NCI-H146 (cell line): ENCODE data around the gene CST4.
"Not testable (repeated sequence)": the region's sequence is repeated elsewhere in the genome, so short reads cannot be mapped to it uniquely, and the experiment has no call there.

Source experiments
- DNase-seq: peaks from one replicate; lab custom pipeline; 2025; lab: John Stamatoyannopoulos, UW

CST4 gene, protein sequence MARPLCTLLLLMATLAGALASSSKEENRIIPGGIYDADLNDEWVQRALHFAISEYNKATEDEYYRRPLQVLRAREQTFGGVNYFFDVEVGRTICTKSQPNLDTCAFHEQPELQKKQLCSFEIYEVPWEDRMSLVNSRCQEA

DNA sequence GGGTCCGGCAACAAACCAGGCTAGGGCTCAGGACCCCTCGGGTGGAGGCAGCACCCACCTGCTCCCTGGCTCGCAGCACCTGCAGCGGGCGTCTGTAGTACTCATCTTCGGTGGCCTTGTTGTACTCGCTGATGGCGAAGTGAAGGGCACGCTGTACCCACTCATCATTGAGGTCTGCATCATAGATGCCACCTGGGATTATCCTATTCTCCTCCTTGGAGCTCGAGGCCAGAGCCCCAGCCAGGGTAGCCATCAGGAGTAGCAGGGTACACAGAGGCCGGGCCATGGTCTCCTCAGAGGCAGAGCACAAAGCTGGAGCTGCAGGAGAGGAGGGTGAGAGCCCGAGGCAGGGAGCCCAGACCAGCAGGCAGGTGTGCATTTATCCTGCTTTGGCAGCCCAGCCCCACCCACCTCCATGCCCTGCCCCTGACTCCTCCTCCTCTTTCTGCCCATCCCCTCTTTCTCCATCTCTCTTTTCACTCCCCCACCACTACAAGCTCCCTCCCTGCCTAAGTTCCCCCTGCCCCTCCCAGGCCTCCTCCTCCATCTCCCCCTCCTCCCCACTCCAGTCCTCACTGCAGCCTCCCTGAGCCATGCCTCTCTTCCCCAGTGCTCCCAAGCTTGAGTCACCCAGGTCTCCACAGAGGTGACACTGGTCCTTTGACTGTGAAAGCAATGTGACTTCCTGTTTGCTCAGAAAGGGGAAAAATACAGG, at the start of gene CST4:
TSS of gene CST4 (minus strand) at position 355 of the 715 bp plus-strand sequence. CDS start at position 286, 69 bp downstream.
- DNase-seq, result peak; percentile 25

GRCh38 chr20:23735391-23735790, 46.6 kb upstream of the CST4 start:
- DNase-seq, result not testable (repeated sequence)

DNA sequence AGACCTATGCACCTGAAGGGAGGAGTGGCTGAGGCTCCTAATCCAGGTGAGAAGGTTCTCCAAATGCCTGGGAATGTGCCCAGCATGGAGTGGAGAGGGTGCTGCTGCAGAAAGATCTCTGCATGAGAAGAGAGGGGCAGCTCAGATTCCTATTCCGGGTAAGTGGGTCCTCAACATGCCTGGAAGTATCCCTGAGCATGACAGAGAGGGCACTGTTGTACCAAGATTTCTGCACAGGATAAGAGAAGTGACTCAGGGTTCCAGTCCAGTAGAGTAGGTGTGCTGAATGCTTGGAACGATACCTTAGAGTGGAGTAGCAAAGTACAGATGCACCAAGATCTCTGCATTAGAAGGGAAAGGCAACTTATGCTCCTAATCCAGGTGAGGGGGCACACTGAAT, 46.1 kb upstream of the CST4 start:
- not testable (repeated sequence) for DNase-seq

GRCh38 chr20:23734440-23734839, 45.6 kb upstream of the CST4 start:
- not testable (repeated sequence) for DNase-seq

GRCh38 chr20:23727016-23727415, 38.2 kb upstream of the CST4 start:
- no peak for DNase-seq

DNA sequence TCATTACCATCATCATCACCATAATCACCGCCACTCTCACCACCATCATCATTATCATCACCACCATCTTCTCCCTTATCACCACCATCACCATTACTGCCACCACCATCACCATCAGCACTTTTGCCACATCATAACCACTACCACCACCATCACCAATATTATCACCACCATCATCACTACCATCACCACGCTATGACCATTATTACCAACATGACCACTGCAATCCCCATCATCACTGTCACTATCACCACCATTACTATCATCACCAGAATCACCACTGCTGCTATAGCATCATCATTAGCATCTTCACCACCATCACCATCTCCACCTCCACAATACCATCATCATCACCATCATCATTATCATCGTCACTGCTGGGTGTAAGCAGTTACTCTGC, 36.3 kb upstream of the CST4 start:
- DNase-seq, result no peak

DNA sequence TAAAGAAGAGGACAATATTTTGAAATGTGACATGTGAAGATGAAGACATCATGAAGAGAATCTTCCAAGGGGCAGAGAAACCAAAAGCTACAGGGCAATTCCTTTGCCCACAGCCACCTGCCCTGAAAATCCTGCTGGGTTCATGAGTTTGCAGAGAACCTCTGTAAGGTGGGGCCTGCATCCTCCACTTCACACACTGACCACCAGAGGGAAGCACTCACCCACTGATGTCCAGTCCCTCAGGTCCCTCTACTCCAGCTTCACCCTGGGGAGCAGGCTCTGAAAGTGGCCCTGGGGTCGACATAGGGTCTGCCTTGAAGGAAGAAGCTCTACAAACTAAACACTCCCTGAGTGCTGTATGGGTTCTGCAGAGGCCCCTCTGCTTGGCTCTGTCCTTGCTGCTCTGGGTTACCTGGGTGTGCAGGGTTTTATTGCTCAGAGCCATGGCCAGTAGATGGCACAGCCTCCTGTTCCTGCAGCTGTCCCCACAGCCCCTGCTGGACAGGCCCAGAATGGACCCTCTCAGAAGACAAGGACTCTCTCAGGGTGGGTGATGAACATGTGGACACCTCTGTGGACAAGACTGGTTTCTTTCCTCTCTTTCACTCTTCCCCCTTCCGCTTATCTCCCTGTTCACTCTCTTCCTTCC, 34.9 kb upstream of the CST4 start:
- DNase-seq, result peak; percentile 12

DNA sequence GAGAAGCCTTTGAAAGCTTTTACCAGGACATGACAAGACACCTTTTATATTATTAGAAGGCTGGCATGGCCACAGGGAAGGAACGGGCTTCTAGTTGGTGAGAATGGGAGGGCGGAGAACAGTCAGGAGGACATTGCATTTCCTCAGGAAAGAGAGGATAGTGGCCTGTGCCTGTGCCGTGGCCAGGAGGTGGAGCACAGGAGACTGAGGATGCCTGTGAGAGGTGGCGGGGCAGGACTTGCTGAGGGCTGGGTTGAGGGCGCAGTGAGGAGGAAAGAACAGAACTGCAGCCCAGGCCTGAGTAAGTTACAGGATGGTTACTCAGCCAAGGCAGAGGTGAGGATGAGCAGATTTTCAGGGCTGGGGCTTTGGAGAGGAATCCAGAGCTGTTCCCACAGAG, 34.0 kb upstream of the CST4 start:
- DNase-seq, result not testable (repeated sequence)

DNA sequence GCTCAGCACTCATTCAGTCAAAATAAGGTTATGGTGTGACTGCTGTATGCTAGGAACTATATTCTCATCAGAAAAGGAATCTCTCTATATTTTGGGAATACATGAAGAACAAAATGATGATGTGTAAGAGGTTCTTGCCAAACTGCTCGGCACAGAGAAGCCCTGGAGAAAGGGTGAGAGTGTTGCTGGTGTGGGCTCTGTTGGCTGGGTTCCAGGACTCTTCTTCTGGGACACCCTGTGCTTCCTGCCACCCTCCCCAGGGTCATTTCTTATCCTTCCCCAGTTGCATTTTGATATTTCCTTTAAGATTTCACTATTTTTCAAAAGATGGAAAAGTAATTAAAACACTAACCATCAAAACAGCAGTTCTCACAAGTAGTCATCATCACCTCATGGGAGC, 33.1 kb upstream of the CST4 start:
- no peak for DNase-seq

GRCh38 chr20:23719351-23719750, 30.5 kb upstream of the CST4 start:
- not testable (repeated sequence) for DNase-seq

DNA sequence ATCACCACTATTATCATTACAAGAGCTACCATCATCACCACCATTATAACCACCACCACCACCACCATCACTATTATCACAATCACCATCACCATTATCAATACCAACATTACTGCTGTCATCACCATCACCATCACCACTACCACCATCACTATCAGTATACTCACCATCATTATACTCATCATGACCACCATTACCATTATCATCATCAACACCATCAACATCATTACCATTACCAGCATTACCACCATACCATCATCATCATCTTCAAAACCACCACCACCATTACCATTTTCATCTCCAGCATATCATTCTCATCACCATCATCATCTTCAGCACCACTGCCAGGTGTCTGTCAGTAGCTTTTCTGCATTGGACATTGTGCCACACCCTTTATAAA, 22.9 kb upstream of the CST4 start:
- not testable (repeated sequence) for DNase-seq

DNA sequence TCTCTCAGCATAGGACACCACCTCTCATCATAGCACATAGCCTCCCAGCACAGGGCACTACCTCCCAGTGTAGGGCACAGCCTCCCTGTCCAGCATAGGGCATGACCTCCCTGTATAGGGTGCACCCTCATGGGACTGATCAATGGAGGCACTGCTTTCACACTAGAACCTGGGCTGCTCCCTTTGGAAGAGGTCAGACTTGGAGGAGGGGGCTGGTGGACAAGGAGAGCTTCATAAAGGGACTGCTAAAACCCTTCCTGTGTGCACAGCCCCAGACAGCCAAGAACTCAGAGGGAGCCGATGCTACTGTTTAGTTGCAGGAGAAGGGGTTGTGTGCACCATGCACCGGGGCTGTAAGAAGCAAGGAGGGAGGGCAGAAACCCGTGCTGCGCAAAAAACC, 21.9 kb upstream of the CST4 start:
- no peak for DNase-seq

- no peak for DNase-seq
Observed at GRCh38 chr20:23705895-23706294, 17.1 kb upstream of the CST4 start.

DNA sequence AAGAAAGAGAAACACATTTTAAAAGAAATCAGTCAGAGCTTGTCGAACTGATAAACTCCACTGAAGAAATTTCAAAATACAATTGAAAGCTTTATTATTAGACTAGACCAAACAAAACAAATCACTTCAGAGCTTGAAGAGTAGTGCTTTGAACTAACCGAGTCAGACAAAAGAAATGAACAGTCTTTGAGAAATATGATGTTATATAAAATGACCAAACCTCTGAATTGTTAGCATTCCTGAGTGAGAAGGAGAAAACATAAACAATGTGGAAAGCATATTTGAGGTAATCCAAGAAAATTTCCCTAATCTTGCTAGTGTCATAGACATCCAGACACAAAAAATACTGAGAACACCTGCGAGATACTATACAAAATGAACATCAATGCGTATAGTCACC, 13.2 kb upstream of the CST4 start:
- no peak for DNase-seq

GRCh38 chr20:23700931-23701330, 12.1 kb upstream of the CST4 start:
- no peak for DNase-seq

- DNase-seq, result no peak
Observed at GRCh38 chr20:23697947-23698346, 9.1 kb upstream of the CST4 start.

DNA sequence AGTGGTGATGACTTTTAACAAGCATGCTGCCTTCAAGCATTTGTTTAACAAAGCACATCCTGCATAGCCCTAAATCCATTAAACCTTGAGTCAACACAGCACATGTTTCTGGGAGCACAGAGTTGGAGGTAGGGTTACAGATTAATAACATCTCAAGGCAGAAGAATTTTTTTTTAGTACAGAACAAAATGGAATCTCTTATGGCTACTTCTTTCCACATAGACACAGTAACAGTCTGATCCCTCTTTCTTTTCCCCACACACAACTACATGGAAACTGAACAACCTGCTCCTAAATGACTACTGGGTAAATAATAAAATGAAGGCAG, 6.2 kb upstream of the CST4 start:
- DNase-seq, result not testable (repeated sequence)

GRCh38 chr20:23694178-23695067, 5.6 kb upstream of the CST4 start:
- DNase-seq, result not testable (repeated sequence)

DNA sequence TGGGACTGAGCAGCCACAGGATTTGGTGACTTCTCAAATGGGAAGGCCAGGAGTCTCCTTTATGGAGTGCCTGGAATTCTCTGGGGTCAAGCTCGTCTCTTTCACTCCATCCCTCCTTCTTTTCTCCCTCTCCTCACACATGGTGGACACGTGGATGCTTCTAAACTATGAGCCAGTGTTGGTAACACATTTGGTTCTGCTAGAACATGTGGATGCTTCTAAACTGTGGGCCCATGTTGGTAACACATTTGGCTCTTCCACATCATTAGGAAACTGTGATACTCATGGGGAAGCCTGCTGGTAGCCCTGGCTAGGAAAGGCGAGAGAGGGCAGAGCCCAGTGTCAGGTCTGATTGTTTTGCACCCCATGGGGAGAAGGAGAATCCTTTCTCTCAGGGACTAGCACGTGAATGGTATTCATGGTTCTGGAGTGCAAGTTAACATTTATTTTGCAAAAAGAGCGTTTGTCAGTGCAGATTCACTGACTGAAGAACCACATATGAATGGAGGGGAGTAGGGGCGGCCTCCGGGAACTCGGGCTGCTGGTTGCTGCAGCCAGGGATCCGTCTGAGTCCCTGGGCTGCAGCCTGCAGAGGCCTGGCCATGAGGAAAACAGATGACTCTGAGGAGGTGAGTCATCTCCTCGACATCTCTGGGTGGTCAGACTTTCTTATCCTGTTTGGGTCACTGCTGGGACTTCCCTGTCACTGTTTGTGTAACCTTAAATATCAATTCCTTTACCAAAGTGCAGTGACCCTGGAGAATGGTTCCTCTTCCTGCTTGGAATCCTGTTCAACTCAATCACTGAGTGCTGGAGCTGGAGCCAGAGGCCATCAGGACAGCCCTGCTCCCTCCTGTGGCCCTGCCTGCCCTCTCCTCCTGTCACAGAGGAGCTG, 4.1 kb upstream of the CST4 start:
- DNase-seq, result not testable (repeated sequence)

DNA sequence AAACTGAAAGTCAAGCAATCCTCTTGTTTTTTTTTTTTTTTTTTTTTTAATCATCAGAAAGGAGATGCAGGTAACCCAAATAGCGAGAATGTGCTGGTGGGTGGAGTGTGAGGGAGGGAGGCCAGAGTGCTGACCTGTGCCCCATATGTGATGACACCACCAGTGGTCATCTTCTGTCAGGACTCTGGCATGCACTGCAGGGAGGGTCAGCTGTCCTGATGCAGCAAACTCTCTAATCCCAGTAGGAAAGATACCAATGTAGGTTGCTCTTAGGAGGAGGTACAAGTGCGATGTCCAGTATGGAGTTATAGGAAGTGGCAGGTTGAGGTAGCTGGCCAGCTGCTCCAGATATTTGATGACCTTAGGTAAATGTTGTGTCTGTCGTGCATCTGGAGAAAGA, 2.8 kb upstream of the CST4 start:
- DNase-seq, result no peak

- DNase-seq, result no peak
Observed at GRCh38 chr20:23690581-23690980, 1.7 kb upstream of the CST4 start.

GRCh38 chr20:23689399-23689690, 507 bp upstream of the CST4 start:
- DNase-seq, result no peak
